G401 (cell line): ENCODE results near the gene PDGFD. TPM values are rescaled to one million over a fixed set of nuclear protein-coding genes. Genes with fewer than 3 reads are reported as not detected.
"Not testable (repeated sequence)": the region's sequence is repeated elsewhere in the genome, so short reads cannot be mapped to it uniquely, and the experiment has no call there.

ENCODE experiments used
- DNase-seq: peaks from one replicate; pipeline ENCODE4 v3.0.0-alpha.2; 2015; ENCODE audit warnings: low spot score
- in situ Hi-C: cut with HindIII; loops from 2 replicates; pipeline ENCODE4 v1.10.0; 2016; ENCODE audit warnings: low sequenced_read_pairs, mixed read lengths
- total RNA-seq: library from RNA; depleted of rRNA; stranded (reverse); fragments of >200 nt; shearing (Covaris generic); gene quantifications from 2 replicates; pipeline ENCODE4 v1.2.3, GENCODE V29; 2014

The PDGFD gene
- total RNA-seq, 1 experiment from 2014 or later: 8.8 TPM

DNA sequence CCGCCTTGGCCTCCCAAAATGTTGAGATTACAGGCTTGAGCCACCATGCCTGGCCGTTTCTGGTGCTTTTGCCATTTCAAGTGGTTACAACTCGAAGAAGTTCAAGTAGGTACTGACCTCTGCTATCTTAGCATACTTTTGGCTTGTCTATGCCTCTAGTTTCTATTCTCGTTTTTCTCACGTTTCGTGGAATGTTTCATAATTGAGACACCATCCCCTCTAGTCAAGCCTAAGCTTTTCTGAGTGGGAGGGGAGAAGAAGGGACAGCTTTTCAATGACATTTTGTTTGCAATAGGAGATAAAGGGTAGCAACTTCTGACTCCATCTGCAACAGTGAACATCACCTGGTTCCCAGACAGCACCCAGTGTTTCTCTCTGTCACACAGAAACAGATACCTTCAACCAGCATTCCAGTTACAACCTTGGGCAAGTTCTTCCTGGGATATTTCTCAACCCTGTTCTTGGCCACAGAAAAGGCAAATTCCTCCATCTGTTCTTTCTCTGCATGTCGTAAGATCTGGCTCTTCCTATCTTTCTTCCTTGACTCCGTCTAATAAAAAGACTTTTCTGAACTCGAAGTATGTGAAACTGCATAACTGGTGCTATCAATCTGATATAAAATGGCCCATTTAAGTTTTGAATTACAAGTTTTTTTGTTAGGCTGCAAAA, 102.0 kb downstream of the PDGFD start:
- in situ Hi-C loops: no loop called here
- DNase-seq: no peak

DNA sequence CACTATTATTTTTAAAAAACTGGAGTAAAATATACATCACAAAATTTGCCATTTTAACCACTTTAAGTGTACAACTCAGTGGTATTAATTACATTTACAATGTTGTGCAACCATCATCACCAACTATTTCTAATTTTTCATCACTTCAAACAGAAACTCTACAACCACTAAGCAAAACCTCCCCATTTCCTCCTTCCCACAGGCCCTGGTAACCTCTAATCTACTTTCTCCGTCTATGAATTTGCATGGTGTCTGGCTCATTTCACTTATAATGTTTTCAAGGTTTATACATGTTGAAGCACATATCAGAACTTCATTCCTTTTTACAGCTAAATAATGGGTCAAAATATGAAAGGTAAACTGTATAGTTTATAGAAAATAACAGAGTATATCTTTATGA, 103.1 kb downstream of the PDGFD start:
- in situ Hi-C loops: no loop called here
- no peak for DNase-seq

DNA sequence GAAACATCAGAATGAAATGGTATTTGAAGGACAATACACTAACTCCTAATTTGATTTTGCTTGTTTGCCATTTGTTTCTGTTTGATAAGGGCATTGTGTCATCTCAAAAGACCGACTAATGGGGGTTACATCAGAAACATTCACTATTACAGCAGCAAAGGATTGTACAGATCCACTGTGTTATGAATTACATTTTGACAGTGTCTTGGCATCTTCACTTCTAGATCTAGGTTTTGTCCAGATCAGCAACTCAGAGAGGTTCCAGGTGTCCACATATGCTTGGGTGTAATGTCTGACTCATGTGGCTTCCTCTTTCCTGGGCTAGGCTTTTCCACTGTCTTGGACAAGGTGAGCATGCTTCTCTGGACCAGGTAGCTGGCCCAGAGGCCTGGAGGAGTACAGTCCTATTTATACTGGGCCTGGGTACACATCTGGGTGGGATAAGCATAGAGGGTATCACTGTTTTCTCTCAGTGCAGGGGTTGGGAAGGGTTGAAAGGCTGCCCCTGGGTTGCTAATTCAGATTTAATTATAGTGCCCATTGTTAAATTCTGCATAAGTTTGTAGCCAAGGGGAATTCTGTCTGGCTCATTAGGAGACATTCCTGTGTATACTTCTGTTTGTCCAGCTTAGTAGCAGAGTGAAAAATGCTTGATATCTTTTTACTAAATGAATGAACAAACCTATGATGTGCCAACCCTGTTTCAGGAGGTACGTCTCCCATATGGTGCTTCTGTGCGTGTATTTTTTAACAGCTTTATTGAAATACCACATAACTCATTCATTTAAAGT, 103.7 kb downstream of the PDGFD start:
- DNase-seq: no peak
- in situ Hi-C loops: no loop called here

DNA sequence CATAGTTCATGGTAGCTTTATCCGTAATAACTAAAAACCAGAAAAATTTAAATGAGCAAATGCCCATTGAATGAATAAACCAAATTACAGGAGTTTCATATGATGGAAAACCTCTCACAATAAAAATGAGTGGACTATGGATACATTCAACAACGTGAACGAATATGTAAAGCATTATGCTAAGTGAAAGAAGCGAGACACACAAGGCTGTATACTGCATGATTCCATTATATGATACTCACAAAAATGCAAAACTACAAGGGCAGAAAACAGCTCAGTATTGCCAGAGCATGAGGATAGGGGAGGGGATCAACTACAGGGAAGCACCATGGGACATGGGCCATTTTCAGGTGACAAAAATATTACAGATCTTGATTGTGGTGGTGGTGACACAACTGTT, 105.3 kb downstream of the PDGFD start:
- in situ Hi-C loops: no loop called here
- no peak for DNase-seq

DNA sequence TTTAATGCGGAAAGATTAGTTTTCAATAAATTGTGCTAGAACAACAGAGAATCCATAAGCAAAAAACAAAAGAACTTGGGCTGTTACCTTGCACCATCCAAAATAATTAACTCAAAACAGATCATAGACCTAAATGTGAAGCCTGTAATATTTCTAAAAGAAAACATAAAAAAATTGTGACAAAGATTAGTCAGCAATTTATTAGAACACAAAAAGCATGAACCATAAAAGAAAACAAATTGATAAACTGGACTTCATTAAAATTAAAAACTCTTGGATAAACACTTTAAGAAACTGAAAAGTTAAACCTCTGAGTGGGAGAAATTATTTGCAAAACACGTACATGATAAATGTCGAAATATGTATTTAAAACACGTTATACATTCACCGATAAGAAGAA, 106.0 kb downstream of the PDGFD start:
- in situ Hi-C loops: no loop called here
- no peak for DNase-seq

DNA sequence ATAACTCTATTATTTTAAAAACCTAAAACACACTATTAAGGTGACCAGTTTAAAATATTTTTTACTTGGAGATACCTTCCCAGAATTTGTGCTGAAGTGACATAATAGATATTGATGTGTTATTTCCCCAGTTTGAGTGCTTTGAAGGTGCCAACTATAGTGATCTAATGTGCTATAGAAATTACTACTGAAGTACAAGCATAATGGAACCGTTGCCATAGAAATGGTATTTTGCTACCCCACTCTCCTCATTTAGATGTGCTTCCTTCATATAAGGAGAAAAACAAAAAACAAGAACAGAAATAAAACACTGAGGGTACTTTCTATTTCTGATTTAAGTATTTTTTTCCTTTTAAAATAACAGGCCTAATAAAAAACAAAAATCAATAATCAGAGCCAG, 108.4 kb downstream of the PDGFD start:
- in situ Hi-C loops: no loop called here
- no peak for DNase-seq

DNA sequence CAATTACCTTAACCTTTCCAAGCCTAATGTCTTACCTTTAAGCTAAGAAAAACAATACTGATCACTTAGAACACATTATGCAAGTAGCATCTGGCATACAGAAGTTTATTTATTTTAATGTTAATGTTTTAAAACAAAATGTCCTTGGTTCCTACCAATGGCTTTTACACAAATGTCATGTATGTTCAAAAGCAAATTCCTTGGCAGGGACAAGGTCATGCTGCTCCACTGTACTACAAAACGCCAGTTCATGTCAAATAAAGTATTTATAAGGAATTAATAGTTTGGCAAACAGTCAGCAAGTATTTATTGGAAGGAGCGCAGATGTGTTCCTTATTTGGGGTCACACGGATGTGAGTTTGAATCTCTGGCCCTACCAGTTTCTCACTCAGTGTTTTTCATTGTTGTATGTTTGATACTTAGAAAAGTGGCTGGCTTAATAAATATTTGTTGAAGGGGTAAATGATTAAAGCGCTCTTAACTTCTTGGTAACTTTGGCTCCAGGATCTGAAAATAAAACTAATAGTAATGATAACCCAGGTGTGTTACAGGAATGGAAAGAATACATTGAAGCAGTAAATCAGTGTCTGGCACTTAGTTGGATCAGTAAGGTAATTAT, 108.9 kb downstream of the PDGFD start:
- no peak for DNase-seq
- in situ Hi-C loops: no loop called here

DNA sequence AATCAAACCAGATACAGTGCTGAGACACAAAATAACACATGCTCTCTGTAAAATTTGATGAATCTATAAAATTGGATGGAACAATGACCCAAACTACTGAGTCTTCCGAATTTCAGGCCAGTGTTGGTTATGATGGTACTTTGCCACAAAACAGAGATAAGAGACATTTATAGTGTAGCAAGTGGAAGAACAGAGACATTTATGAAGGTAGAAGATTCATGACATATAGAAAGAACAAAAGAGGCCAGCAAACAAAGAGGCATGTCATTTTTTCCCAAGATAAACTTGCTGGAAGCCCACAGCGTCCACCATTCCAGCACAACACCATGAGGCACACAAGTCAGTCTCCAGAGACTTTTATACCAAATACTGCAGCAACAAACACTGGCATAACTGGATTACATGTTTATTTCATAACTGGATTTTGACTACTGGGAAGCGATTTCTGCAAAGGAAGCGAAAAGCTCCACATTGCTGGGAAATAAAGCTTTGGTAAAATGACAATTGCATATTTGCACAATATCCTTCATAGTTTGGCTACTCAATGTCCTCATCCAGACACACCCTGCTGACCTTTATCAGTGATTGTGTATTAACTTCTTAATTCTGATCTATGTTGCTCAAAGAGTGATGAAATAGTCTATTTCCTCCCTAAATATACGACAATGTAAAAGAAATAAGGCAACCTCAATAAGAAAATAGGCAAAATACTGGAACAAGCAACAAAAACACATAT, 110.0 kb downstream of the PDGFD start:
- in situ Hi-C loops: no loop called here
- DNase-seq: no peak

DNA sequence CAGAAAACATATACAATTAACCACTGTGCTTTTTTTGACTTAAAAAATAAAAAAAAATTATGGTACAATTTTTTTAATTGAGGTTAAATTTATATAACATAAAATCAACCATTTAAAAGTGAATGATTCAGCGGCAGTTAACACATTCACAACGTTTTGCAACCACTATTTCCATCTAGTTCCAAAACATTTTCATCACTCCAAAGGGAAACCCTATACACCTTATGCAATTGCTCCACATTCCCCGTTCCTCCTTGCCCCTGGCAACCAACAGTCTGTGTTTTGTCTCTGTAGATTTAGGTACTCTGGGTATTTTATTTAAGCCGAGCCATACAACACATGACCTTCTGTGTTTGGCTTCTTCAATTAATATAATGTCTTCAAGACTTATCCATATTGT, 112.2 kb downstream of the PDGFD start:
- no peak for DNase-seq
- in situ Hi-C loops: no loop called here

DNA sequence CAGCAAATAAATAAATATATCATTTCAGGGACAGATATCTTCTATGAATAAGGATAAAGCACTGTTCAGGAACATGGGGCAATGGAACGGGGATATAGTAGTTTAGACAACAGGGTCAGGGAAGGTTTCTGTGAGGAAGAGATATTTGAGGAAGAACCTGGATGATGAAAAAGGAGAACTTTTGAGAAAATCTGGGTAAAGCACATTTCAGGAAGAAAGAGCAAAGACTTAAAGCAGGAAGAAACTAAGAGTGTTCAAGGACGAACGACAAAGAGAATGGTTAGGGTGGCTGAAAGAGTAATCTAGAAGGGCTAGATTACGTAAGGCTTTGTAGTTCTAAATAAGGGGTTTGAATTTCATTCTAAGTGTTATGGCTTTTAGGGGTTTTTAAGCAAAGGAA, 114.8 kb downstream of the PDGFD start:
- DNase-seq: no peak
- in situ Hi-C loops: no loop called here

DNA sequence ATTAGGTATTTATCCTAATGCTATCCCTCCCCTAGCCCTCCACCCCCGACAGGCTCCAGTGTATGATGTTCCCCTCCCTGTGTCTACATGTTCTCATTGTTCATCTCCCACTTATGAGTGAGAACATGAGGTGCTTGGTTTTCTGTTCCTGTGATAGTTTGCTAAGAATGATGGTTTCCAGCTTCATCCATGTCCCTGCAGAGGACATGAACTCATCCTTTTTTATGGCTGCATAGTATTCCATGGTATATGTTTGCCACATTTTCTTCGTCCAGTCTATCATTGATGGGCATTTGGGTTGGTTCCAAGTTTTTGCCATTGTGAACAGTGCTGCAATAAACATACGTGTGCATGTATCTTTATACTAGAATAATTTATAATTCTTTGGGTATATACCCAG, 117.1 kb downstream of the PDGFD start:
- in situ Hi-C loops, DNase-seq: not testable (repeated sequence)

DNA sequence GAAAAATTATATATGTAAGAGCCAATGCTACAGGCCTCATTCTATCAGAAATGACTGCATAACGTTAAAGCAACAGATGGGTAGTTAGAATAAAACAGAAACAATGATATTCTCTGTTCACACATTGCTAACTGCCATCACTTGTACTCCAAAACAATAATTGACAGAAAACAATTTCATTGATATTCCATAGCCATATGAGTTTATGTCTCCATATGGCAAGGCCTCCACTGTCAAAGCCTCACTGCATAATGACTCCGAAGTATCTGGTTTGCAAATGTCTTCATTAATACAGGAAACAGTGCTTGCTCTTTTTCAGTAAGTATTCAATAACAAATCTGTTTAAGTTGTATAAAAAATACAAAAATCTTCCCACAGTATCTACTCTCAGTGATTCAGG, 117.6 kb downstream of the PDGFD start:
- in situ Hi-C loops: no loop called here
- no peak for DNase-seq

DNA sequence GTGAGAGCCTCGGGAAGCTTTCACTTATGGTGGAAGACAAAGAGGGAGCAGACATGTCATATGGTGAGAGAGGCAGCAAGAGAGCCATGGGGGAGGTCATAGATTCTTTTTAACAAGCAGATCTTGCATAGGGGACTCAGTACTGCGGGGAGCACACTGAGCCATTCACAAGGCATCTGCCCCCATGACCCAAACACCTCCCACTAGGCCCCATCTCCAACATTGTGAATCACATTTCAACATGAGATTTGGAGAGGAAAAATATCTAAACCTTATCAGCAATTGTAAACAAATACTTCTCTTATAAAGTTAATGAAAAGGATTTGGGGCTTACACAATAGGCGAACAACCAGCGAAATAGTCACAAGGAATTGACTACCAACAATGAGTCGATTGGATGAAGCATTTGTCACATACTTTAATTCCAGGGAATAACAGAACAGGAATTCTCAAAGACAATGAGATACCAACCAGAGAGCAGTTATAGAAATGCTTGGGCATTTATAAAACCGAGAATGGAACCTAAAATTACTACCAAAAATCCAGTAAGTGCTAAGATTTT, 120.2 kb downstream of the PDGFD start:
- in situ Hi-C loops: no loop called here
- no peak for DNase-seq

DNA sequence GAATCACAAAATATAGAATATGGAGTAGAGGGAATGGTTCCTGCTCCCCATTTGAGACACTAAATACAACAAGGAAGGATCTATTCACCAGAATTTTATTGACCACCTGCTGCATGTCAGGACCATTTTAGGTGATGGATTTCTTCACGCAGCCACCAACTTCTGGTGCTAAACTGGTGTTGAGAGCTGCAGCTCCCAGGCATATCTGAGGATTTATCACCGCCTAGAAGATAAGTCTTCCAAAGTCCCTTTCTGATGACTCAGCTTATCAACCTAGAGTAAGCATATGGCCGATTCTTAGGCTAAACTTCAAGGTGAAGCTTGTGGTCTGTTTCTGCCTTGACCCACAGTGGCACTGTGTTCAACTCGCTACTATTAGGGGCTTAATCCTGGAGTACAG, 120.8 kb downstream of the PDGFD start:
- in situ Hi-C loops: no loop called here
- no peak for DNase-seq

DNA sequence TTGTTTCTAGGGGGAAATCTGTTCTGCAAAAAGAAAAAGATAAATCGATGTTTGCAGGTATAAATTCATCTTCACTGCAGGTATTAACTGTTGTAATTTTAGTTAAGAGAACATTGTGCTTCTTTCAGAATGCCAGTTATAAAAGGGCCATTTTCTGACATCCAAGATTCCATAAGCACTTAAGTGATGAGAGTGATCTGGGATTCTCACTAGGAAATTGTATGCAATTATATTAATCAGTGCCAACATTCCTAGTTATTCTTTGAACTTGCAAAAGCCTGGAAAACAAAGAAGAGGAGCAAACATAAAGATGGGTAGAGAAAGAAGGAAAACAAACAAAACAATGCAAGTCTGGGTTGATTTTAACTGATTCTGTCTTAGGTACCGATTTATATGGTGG, 122.2 kb downstream of the PDGFD start:
- no peak for DNase-seq
- in situ Hi-C loops: no loop called here

DNA sequence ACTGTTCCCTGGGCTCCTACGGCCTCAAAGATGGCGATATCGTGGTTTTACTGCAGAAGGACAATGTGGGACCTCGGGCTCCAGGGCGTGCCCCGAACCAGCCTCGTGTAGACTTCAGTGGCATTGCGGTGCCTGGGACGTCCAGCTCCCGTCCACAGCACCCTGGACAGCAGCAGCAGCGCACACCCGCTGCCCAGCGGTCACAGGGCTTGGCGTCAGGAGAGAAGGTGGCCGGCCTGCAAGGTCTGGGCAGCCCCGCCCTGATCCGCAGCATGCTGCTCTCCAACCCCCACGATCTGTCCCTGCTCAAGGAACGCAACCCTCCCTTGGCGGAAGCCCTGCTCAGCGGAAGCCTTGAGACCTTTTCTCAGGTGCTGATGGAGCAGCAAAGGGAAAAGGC, 127.0 kb downstream of the PDGFD start:
- no peak for DNase-seq
- in situ Hi-C loops: no loop called here

DNA sequence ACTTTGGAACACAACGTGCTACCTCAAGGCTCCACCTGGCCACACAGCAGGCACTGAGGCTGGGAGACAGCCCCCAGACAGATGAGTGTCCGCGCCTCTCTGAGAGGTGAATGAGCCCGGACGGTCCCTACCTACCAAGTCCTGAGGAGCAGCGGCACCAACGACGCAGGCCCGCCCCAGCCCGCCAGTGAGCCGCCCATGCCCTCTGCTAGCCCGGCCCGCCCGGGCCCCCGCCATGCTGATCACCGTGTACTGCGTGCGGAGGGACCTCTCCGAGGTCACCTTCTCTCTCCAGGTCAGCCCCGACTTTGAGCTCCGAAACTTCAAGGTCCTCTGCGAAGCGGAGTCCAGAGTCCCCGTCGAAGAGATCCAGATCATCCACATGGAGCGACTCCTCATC, 127.4 kb downstream of the PDGFD start, which contains the start of gene DDI1:
Gene DDI1, plus strand, starts transcription at position 53 of the 400 bp plus-strand sequence. Its CDS starts 183 bp downstream, at position 236.
- DNase-seq: no peak

DNA sequence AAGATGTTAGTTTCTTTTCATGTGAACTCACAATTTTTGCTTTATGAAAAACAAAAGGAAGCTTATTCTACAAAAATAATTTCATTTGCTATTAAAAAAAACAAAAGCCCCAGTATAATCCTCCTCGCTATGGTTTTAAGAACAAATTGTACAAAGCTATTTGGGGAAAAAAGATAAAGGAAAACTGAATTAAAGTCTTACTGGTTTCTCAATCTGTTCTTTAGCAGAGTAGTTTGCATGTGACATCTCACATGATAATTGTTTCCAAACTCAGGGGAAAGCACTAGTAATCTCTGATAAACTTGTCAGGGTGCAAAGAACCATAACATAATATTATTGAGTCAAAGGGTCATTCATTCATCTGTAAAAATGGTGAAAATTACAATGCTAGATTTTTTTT, 130.4 kb downstream of the PDGFD start:
- no peak for DNase-seq
- in situ Hi-C loops: no loop called here

More for the DNA sequence above, 127.4 kb downstream of the PDGFD start, which contains the start of gene DDI1:
- in situ Hi-C loops: no loop called here

DNA sequence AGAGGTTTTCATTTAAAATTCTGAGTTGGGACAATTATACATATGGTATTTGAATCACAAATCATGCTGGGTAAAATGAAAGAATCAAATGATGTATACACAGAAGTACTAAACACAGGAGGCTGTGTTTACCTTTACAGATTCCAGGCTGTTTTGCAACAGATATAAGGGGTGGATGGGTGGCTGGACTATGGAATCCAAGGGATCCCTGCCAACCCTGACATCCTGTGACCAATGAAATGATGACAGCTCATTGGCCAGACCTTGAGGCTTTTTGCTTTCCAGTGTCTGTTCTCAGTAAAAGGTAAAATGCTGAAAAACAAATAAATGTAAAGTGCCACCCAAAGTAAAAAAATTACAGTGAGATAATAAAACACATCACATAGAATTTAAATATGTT, 130.8 kb downstream of the PDGFD start:
- in situ Hi-C loops: no loop called here

More for the DNA sequence above, 130.8 kb downstream of the PDGFD start:
- DNase-seq: no peak
